Skin of body (tissue), 3 donors: ENCODE results near the gene PPP1R12A. TPM values are rescaled to one million over a fixed set of nuclear protein-coding genes. Genes with fewer than 3 reads are reported as not detected.

Experiments
- DNase-seq: peaks from one replicate; lab custom pipeline; 2025; lab: John Stamatoyannopoulos, UW
- small RNA-seq: library from RNA; depleted of rRNA; stranded (forward); fragments of <200 nt; gene quantifications from one replicate; pipeline ENCODE3, GENCODE V24; 2014; ENCODE audit warnings: low replicate concordance
- total RNA-seq: library from RNA; depleted of rRNA; stranded (reverse); fragments of >200 nt; gene quantifications from one replicate; pipeline ENCODE4 v1.2.3, GENCODE V29; 2014

PPP1R12A gene
- total RNA-seq, 1 donor from 2014 or later, result 169 TPM

GRCh38 chr12:79769860-79770485 lies 164.9 kb downstream of the PPP1R12A start:
- no peak for DNase-seq

- DNase-seq, result no peak
Observed at GRCh38 chr12:79769189-79769859, 165.6 kb downstream of the PPP1R12A start.

- DNase-seq, result no peak
Observed at GRCh38 chr12:79766705-79767464, 168.0 kb downstream of the PPP1R12A start.

- DNase-seq, result no peak
Observed at GRCh38 chr12:79765157-79765556, 169.7 kb downstream of the PPP1R12A start.

- no peak for DNase-seq
Observed at GRCh38 chr12:79764641-79765040, 170.3 kb downstream of the PPP1R12A start.

GRCh38 chr12:79763766-79764452 lies 171.0 kb downstream of the PPP1R12A start:
- DNase-seq, result no peak

- no peak for DNase-seq
Observed at GRCh38 chr12:79761341-79761740, 173.6 kb downstream of the PPP1R12A start.

- DNase-seq, result no peak
Observed at GRCh38 chr12:79747274-79747673, 187.6 kb downstream of the PPP1R12A start.

- no peak for DNase-seq
Observed at GRCh38 chr12:79737875-79738718, 196.8 kb downstream of the PPP1R12A start.

GRCh38 chr12:79732638-79733037 lies 202.3 kb downstream of the PPP1R12A start:
- no peak for DNase-seq

GRCh38 chr12:79725987-79726386 lies 208.9 kb downstream of the PPP1R12A start:
- DNase-seq, result no peak

Small RNAs within 50 kb of the gene (small RNA-seq; reads per million reads assigned to genes)
- gene RNA5SP363, result not detected

Other genes with a start within 250 kb of the PPP1R12A start
- 46.6 TPM for gene PAWR, start 244.1 kb downstream of the PPP1R12A start, total RNA-seq
- gene OTOGL, start 164.4 kb upstream of the PPP1R12A start, total RNA-seq, result 0.30 TPM